Epithelial cell of proximal tubule (primary cell): ENCODE measurements around the gene EYA3. TPM values are rescaled to one million over a fixed set of nuclear protein-coding genes. Genes with fewer than 3 reads are reported as not detected.

Experiments
- DNase-seq: peaks from one replicate; pipeline ENCODE4 v3.0.0-alpha.2; 2011; ENCODE audit warnings: low read depth
- H3K4me3 ChIP-seq: 2 replicates; pipeline ENCODE4 v1.5.1; 2011; ENCODE audit warnings: low read depth, mild to moderate bottlenecking, low read length
- total RNA-seq: library from RNA; depleted of rRNA; stranded (reverse); fragments of >200 nt; gene quantifications from 2 replicates; pipeline ENCODE4 v1.2.3, GENCODE V29; 2015
- TF ChIP-seq, protein P1 (sequence below): conservative IDR thresholded peaks from 2 replicates; pipeline ENCODE4 v1.5.1; 2012; ENCODE audit warnings: low read depth, mild to moderate bottlenecking, low read length

Gene EYA3
- total RNA-seq, 1 donor from 2014 or later: 22.2 TPM

GRCh38 chr1:27963393-27963792, 125.0 kb downstream of the EYA3 start:
- no peak overlapping the region for H3K4me3 ChIP-seq
- no peak for DNase-seq
- TF ChIP-seq, protein P1, sequence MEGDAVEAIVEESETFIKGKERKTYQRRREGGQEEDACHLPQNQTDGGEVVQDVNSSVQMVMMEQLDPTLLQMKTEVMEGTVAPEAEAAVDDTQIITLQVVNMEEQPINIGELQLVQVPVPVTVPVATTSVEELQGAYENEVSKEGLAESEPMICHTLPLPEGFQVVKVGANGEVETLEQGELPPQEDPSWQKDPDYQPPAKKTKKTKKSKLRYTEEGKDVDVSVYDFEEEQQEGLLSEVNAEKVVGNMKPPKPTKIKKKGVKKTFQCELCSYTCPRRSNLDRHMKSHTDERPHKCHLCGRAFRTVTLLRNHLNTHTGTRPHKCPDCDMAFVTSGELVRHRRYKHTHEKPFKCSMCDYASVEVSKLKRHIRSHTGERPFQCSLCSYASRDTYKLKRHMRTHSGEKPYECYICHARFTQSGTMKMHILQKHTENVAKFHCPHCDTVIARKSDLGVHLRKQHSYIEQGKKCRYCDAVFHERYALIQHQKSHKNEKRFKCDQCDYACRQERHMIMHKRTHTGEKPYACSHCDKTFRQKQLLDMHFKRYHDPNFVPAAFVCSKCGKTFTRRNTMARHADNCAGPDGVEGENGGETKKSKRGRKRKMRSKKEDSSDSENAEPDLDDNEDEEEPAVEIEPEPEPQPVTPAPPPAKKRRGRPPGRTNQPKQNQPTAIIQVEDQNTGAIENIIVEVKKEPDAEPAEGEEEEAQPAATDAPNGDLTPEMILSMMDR: no peak

DNA sequence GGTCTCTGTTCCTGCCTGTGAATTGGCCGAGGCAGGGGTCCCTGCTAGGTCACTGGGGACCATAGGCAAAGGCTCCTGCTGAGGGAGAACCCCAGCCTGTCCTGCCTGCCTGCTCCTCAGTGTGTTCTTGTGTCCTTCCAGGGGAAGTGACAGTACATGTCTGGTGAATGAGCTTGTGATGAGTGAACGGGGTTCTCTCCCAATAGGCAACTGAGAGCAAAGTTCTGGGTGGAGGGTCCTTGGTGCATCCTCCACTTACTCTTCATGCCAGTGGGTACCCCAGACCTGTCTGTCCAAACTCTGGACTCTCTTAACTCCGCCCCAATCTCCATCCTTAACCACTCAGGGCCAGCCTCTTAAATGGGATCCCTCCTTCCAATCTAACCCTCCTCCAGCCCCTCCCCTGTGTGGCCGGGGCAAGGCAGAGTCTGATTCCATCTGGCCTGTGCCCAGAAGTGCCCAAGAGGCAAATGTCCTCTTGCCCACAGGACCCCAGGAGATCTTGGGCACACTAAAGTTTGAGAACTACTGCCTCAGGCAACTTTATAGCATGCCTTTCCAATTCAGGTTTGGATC, 126.7 kb downstream of the EYA3 start:
- H3K4me3 ChIP-seq: peak overlapping the region; percentile 79
- TF ChIP-seq, protein P1: no peak
- DNase-seq: no peak

- DNase-seq: no peak
These were observed 127.4 kb downstream of the EYA3 start for GRCh38 chr1:27960762-27961645.

DNA sequence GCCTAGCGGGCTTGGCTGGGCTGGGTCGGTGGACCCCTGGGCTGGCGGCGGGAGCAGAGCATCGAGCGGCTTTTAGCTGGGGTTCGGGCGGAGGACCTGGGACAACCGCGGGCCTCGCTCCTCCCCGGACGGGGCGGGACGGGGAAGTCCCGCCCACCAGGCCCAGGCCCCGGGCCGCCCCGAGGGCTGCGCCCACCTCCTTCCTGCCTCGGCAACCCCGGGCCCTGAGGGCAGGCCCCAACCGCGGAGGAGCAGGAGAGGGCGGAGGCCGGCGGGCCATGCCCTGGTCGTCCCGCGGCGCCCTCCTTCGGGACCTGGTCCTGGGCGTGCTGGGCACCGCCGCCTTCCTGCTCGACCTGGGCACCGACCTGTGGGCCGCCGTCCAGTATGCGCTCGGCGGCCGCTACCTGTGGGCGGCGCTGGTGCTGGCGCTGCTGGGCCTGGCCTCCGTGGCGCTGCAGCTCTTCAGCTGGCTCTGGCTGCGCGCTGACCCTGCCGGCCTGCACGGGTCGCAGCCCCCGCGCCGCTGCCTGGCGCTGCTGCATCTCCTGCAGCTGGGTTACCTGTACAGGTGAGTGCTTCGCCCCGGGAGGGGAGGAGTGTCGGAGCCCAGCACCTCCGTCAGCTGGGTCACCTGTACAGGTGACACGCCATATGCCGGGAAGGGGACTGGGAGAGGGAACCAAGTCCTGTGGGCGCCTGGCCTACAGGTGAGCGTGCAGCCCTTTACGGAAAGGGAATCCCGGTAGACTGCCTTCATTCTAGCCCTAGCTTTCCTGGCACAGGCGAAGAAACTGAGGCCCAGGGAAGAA, 128.4 kb downstream of the EYA3 start, which contains the start of gene XKR8:
XKR8 (plus strand) TSS at position 182 of the 812 bp plus-strand sequence; CDS start at position 279, 97 bp downstream.
- DNase-seq: no peak

More at GRCh38 chr1:27960762-27961645, 127.4 kb downstream of the EYA3 start:
- peak overlapping the region; percentile 79 for H3K4me3 ChIP-seq
- TF ChIP-seq, protein P1: no peak

DNA sequence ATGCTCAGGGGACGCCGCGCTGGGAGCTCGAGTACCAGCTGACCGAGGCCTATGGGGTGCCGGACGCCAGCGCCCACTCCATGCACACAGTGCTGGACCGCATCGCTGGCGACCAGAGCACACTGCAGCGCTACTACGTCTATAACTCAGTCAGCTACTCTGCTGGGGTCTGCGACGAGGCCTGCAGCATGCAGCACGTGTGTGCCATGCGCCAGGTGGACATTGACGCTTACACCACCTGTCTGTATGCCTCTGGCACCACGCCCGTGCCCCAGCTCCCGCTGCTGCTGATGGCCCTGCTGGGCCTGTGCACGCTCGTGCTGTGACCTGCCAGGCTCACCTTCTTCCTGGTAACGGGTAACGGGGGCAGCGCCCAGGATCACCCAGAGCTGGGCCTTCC, 129.9 kb downstream of the EYA3 start:
- no peak for DNase-seq
- H3K4me3 ChIP-seq: no peak overlapping the region
- TF ChIP-seq, protein P1: no peak

More for the DNA sequence above, 128.4 kb downstream of the EYA3 start, which contains the start of gene XKR8:
- TF ChIP-seq, protein P1: peak; percentile 50
- H3K4me3 ChIP-seq: peak within 1 kb of the TSS; percentile 79

DNA sequence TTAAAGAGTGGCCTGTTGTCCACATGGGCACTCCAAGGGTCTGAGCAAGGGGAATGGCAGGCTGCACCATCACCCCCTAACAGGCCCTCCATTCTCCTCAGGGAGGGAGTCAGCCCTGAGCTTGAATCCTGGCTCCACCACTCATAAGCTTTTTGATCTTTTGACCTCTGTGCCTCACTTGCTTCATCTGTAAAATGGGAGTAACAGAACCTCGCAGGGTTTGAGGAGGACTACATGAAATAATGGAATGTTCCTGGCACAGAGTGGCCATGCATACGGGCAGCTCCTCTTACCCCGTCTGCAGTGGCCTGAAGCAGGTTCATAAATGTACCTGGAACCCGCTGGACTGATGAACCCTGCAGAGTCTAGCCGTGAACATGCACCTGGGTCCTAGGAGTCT, 130.8 kb downstream of the EYA3 start:
- DNase-seq: no peak
- TF ChIP-seq, protein P1: no peak
- H3K4me3 ChIP-seq: no peak overlapping the region
